Lower lobe of right lung (tissue), 2 donors: Measurements from ENCODE around the gene PDLIM5. TPM values are rescaled to one million over a fixed set of nuclear protein-coding genes. Genes with fewer than 3 reads are reported as not detected.

ENCODE experiments used
- ATAC-seq, 2 donors: fragments of 200-7000 bp; cut with Tn5 transposase; one replicate each; pipeline ENCODE4 v1.9.1; 2020 to 2022; ENCODE audit warnings: mild to moderate bottlenecking in 2 of 2, moderate library complexity in 2 of 2
- DNase-seq: peaks from one replicate; pipeline ENCODE4 v3.0.0-alpha.2; 2020
- H3K27ac ChIP-seq: fragments of 200-600 bp; one replicate; pipeline ENCODE4 v1.8.0; 2022
- H3K27me3 ChIP-seq: fragments of 200-600 bp; one replicate; pipeline ENCODE4 v1.8.0; 2022; ENCODE audit warnings: low read depth
- H3K36me3 ChIP-seq: fragments of 200-600 bp; one replicate; pipeline ENCODE4 v1.8.0; 2022; ENCODE audit warnings: mild to moderate bottlenecking
- H3K4me1 ChIP-seq: fragments of 200-600 bp; one replicate; pipeline ENCODE4 v1.8.0; 2022
- H3K4me3 ChIP-seq: fragments of 200-600 bp; one replicate; pipeline ENCODE4 v1.8.0; 2022; ENCODE audit warnings: mild to moderate bottlenecking
- H3K9me3 ChIP-seq: fragments of 200-600 bp; one replicate; pipeline ENCODE4 v1.8.0; 2022
- intact Hi-C: fragments of 100-400 bp; cut with DNase I; formaldehyde crosslinking; loops from one replicate; pipeline ENCODE4 v1.11.0; 2022
- total RNA-seq: library from RNA; stranded (reverse); fragmentation: NEBNext Ultra II Directional; extraction: Animal tissue kit (Norgen Biotek cat#: 25700); gene quantifications from one replicate; pipeline ENCODE4 v1.2.1, GENCODE V29; 2021
- TF ChIP-seq, protein P1 (sequence below): fragments of 200-600 bp; IDR thresholded peaks from one replicate; pipeline ENCODE4 v1.8.0; 2022; ENCODE audit warnings: antibody characterized with exemption, mild to moderate bottlenecking
- donor health status: DM: no; HTN: yes; CAD: no; lungs with severe emphysema.

The PDLIM5 gene
- total RNA-seq, 1 donor from 2014 or later, result 75.8 TPM

DNA sequence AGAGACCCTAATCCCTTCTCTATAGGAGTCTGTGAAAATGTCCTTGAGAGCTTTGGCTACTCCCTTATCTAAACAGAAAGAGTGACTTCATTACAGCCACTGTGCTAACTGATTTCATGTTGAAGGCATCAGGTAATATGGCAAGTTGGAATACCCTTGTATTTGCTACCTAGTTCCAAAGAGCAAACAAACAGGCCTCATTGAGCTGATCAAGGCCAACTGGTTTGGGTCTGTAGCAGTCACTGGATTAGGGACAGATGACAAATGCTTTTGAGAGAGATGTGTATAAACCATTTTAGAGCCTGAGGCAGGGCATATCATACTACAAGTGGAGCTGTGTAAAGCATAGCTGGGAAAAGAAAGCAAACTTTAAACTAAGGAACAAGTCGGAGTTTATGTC is 22.9 kb upstream of the PDLIM5 start:
- H3K4me1 ChIP-seq, result no peaks in the 10 kb centered on the region
- intact Hi-C loops, result no loop called here
- no peak for DNase-seq
- H3K36me3 ChIP-seq, result no peaks in the 10 kb centered on the region
- ATAC-seq, result no peak
- no peak overlapping the region for H3K4me3 ChIP-seq
- no peaks in the 10 kb centered on the region for H3K27me3 ChIP-seq
- H3K9me3 ChIP-seq, result peaks cover 19% of the 10 kb centered on the region
- TF ChIP-seq, protein P1, sequence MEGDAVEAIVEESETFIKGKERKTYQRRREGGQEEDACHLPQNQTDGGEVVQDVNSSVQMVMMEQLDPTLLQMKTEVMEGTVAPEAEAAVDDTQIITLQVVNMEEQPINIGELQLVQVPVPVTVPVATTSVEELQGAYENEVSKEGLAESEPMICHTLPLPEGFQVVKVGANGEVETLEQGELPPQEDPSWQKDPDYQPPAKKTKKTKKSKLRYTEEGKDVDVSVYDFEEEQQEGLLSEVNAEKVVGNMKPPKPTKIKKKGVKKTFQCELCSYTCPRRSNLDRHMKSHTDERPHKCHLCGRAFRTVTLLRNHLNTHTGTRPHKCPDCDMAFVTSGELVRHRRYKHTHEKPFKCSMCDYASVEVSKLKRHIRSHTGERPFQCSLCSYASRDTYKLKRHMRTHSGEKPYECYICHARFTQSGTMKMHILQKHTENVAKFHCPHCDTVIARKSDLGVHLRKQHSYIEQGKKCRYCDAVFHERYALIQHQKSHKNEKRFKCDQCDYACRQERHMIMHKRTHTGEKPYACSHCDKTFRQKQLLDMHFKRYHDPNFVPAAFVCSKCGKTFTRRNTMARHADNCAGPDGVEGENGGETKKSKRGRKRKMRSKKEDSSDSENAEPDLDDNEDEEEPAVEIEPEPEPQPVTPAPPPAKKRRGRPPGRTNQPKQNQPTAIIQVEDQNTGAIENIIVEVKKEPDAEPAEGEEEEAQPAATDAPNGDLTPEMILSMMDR, result no peak
- no peak overlapping the region for H3K27ac ChIP-seq

DNA sequence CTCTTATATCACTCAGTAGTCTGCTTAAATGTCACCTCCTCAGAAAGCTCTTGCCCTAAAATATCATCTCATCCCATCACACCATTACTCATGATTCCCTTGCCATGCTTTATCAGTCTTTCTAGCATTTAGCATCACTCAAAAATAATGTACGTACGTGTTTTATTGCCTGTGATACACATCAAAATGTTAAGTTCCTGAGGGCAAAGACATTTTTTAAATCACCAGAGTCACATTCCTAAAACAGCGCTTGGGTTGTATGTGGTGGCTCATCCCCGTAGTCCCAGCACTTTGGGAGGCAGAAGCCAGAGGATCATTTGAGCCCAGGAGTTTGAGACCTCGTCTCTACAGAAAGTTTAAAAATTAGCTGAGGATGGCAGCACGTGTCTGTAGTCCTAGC is 21.3 kb upstream of the PDLIM5 start:
- no peak for ATAC-seq

DNA sequence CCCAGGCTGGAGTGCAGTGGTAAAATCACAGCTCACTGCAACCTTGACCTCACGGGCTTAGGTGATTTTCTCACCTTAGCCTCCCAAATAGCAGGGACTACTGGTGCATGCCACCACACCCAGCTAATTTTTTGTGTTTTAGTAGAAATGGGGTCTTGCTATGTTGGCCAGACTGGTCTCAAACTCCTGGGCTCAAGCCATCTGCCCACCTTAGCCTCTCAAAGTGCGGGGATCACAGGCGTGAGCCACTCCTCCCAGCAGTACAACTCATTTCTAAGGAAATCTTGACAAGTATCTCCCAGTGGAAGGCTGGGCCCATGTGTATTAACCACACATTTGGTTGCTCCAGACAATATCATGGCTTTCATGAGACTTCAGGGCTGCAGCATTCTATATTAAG is 20.4 kb upstream of the PDLIM5 start:
- intact Hi-C loops, result no loop called here

More for the DNA sequence above, 21.3 kb upstream of the PDLIM5 start:
- no peak overlapping the region for H3K4me3 ChIP-seq
- intact Hi-C loops, result no loop called here
- no peaks in the 10 kb centered on the region for H3K36me3 ChIP-seq
- H3K9me3 ChIP-seq, result peaks cover 15% of the 10 kb centered on the region
- H3K4me1 ChIP-seq, result no peaks in the 10 kb centered on the region
- H3K27me3 ChIP-seq, result no peaks in the 10 kb centered on the region
- DNase-seq, result no peak
- TF ChIP-seq, protein P1, result no peak
- no peak overlapping the region for H3K27ac ChIP-seq

DNA sequence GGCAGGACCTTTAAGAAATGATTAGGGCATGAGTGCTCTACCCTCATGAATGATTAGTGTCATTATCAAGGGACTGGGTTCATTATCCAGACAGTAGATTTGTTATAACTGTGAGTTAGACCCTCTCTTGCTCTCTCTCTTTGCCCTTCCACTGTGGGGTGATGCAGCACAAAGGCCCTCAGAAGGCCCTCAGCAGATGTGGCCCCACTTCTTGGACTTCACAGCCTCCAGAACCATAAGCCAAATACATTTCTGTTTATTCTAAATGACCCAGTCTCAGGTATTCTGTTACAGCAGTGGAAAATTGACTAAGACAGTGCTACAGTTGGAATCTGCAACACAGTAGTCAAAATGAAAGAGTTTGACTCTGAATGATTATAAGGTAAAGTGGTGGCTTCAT is 17.2 kb upstream of the PDLIM5 start:
- no peaks in the 10 kb centered on the region for H3K4me1 ChIP-seq
- ATAC-seq (no peak), DNase-seq (no peak)
- H3K4me3 ChIP-seq, result no peak overlapping the region
- no peaks in the 10 kb centered on the region for H3K36me3 ChIP-seq
- TF ChIP-seq, protein P1, result no peak
- H3K9me3 ChIP-seq, result no peaks in the 10 kb centered on the region
- H3K27ac ChIP-seq, result no peak overlapping the region
- intact Hi-C loops, result no loop called here
- no peaks in the 10 kb centered on the region for H3K27me3 ChIP-seq

More for the DNA sequence above, 20.4 kb upstream of the PDLIM5 start:
- no peak for DNase-seq
- H3K36me3 ChIP-seq, result no peaks in the 10 kb centered on the region
- H3K27me3 ChIP-seq, result no peaks in the 10 kb centered on the region
- ATAC-seq, result no peak
- no peaks in the 10 kb centered on the region for H3K4me1 ChIP-seq
- no peak overlapping the region for H3K4me3 ChIP-seq
- peaks cover 7% of the 10 kb centered on the region for H3K9me3 ChIP-seq
- TF ChIP-seq, protein P1, result no peak
- no peak overlapping the region for H3K27ac ChIP-seq

DNA sequence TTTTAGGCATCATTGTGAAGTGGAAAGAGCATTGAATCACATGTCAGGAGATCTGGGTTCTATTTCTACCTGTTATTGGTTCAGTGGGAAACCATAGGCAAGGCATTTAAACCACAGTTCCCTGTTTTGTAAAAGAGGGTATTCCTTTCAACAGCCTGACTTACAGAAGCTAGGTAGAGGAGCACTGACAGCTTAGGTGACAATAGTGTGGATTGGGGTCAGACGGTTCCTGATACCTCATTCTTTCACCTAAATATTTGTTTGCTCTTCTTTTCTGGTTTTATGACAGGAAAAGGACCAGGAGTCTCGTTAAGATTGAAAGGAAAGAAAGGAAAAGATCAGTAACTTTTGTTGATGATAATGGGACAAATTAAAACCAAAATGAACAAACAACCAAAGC is 15.9 kb upstream of the PDLIM5 start:
- Histone ChIP-seq H3K36me3 (no peaks in the 10 kb centered on the region), H3K27me3 (no peaks in the 10 kb centered on the region), H3K9me3 (no peaks in the 10 kb centered on the region), H3K4me3 (no peak overlapping the region), H3K4me1 (no peaks in the 10 kb centered on the region), H3K27ac (no peak overlapping the region)
- TF ChIP-seq, protein P1, result no peak
- DNase-seq (no peak), ATAC-seq (no peak)
- intact Hi-C loops, result no loop called here

DNA sequence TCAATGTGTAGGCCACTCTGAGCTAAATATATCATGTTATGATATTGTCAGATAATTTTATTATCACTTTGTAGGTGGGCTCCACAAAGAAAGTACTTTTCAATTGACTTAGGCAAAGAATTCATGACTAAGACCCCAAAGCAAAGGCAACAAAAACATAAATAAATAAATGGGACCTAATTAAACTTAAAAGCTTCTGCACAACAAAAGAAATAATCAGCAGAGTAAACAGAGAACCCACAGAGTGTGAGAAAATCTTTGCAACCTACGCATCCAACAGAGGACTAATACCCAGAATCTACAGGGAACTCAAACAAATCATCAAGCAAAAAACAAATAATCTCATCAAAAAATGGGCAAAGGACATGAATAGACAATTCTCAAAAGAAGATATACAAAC is 15.2 kb upstream of the PDLIM5 start:
- ATAC-seq, result no peak
- no peak for DNase-seq
- H3K36me3 ChIP-seq, result no peaks in the 10 kb centered on the region
- intact Hi-C loops, result no loop called here
- H3K4me1 ChIP-seq, result no peaks in the 10 kb centered on the region
- no peaks in the 10 kb centered on the region for H3K9me3 ChIP-seq
- TF ChIP-seq, protein P1, result no peak
- H3K27me3 ChIP-seq, result no peaks in the 10 kb centered on the region
- no peak overlapping the region for H3K27ac ChIP-seq
- no peak overlapping the region for H3K4me3 ChIP-seq
